Vagina (tissue), 2 donors: ENCODE data around the gene KRT16.

Source experiments
- CTCF ChIP-seq, 3 experiments: fragments of 450-650 bp in 2 of 3; fragments of 200-600 bp in 1 of 3; sonication (generic) in 1 of 3; IDR thresholded peaks; one replicate each; pipeline ENCODE4 v1.5.1; 2017 to 2019; ENCODE audit warnings: antibody characterized with exemption in 3 of 3, mild to moderate bottlenecking in 2 of 3, moderate library complexity in 2 of 3
- POLR2A ChIP-seq, 2 donors: fragments of 450-650 bp; IDR thresholded peaks; one replicate each; pipeline ENCODE4 v1.6.1; 2017; ENCODE audit warnings: antibody characterized with exemption in 2 of 2, mild to moderate bottlenecking in 2 of 2, moderate library complexity in 2 of 2
- POLR2AphosphoS5 ChIP-seq, 2 donors: sonication (generic); formaldehyde crosslinking; IDR thresholded peaks; one replicate each; pipeline ENCODE4 v1.9.0; 2017; ENCODE audit warnings: antibody characterized with exemption in 2 of 2, mild to moderate bottlenecking in 2 of 2, low read depth in 1 of 2; ENCODE audit not compliant: insufficient read depth in 1 of 2

- TF ChIP-seq POLR2A (IDR thresholded peaks at IDR 0.05) (no peak), CTCF (IDR thresholded peaks at IDR 0.05) (no peak), POLR2AphosphoS5 (IDR thresholded peaks at IDR 0.05; ENCODE audit: insufficient read depth in 1 of 2, low read depth in 1 of 2) (no peak)
These were observed 16.7 kb upstream of the KRT16 start for GRCh38 chr17:41629316-41629715.
